Activated T-cell treated with anti-CD3 and anti-CD28 coated beads for 48 hours (primary cell): Measurements from ENCODE around the gene AHNAK2.
"Not testable (repeated sequence)": the region's sequence is repeated elsewhere in the genome, so short reads cannot be mapped to it uniquely, and the experiment has no call there.

Source experiments
- DNase-seq: peaks from one replicate; pipeline ENCODE4 v3.0.0-alpha.2; 2020; ENCODE audit warnings: low read depth

AHNAK2 gene

GRCh38 chr14:104897330-104898194, 80.6 kb downstream of the AHNAK2 start:
- no peak for DNase-seq

DNA sequence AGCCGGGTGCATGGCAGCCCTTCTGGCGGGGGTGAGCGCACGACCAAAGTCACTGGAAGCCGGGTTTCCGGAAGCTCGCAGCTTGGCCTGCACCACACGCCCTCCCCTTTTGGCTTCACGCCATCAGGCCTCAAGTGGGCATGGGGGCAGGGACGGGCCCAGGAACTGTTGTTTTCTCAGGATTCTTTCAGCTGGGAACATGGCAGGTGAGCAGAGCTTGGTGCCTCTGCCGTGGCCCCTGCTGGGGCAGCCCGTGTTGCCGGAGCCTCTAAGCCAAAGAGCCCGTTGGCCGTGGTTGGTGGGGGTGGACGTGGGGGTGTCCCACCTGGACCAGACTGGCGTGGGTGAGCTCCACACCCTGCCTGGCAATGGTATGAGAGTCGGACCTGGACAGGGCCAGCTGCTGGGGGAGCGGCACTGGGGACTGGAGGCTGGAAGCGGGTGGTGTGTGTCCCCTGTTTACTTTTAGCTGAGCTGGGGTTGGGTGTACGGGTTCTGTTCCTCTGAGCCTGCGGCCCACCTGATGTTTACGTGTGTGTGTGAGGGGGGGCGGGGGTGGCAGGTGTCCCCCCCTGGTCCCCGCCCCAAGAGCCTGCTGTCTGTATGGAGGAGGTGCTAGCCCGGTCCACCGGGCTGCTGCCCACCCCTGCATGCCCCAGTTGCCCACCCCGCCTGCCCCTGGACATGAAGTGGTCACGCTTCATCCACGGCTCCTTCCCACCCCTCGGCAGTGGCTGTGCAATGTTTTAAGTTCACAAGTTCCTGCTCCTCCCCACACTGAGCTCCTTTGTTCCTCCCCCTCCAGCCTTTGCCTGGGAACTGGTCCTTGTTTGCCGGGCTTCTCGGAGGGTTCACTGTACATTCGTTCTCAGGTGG, 82.2 kb downstream of the AHNAK2 start:
- no peak for DNase-seq

DNA sequence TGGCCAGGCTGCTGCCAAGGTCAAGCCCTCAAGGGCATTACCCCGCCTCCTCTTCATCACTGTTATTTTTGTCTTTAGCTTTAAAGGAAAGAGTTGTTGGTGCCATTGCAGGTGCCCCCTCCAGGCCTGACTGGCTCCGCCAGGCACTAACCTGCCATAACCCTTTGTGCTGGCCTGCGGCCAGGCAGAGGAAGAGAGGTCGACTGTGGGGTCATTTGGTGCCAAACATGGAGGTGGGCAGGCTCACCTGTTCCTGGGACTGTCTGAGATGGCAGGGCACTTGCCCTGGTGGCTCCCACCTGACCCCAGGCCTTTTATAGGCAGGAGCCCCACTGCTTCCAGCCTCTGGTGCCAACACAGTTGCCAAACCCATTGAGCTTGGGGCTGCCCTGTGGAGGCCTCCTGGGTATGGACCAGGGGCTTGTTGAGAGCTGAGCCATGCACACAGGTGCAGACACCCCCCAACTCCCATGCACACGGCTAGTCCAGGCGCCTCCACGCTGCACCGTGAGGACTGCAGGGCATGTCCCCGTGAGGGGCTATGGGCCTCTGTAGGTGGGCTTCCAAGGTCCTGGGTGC, 82.9 kb downstream of the AHNAK2 start:
- DNase-seq: no peak

DNA sequence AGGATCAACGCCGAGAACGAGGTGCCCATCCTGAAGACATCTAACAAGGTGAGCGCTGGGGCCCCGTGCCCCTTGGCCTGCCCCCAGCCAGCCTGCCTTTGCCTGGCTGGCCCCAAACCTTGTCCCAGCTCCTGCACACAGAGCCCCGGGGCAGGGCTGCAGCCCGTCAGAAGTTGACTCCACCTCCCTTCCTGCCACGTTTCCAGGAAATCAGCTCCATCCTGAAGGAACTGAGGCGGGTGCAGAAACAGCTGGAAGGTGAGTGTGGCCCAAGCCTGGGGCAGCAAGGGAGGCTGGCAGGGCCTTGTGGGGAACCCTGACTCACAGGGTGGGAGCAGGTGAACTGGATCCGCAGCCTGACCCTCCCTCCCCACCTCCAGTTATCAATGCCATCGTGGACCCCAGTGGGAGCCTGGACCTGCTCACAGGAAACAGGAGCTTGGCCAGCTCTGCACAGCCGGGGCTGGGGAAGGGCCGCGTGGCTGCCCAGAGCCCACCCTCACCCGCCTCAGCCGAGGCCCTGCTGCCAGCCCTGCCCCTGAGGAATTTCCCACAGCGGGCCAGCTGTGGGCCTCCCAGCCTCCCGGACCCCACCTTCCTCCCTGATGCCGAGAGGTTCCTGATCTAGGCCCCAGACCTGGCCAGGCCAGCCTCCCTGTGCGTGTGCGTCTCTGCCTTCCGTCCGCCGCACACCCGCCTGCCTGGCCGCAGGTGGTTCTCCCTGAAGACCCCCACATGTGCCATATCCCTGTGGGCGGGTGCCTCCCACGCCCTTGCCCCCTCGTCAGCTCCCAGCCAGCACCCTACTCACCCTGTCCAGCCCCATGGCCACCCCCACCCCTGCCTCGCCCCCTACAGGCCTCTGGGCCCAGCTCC, 83.6 kb downstream of the AHNAK2 start:
- DNase-seq: no peak

GRCh38 chr14:104893435-104894207, 84.6 kb downstream of the AHNAK2 start:
- DNase-seq: no peak

DNA sequence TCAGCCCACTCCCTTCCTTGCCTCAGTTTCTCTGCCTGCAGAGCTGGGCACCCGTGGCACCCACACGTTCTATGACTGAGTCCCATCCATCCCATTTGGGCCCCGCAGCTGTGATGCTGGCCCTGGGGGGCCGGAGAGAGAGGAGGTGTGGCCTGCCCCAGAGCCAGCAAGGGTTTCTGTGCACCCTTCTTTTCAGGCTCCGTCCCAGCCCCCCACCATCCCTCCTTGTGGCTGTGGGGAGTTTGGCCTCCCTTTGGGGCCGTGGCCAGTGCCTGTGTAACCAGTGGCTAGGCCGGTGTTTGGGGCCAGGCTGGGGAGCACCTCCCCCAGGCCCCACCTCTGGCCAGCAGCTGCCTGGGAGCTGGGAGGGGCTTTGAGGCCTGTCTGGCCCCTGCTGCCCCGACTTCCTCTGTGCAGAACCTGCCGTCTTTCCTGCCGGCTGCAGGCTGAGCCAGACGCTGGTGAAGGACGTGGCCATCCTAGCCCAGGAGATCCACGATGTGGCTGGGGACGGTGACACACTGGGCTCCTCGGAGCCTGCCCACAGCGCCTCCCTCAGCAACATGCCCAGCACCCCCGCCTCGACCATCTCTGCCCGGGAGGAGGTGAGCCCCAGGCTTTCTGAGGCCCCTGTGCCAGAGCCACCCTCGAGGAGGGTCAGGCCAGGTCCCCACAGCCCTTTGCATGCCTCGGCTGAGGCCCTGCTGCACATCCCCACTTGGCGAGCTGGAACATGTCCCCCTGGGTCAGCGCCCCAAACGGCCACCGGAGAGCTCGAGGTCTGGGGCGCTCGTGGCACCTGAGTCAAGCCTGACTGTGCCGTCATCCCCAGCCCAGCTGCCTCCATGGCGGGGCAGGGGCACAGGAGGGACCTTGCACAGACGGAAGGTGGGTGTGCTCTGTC, 85.4 kb downstream of the AHNAK2 start:
- no peak for DNase-seq

GRCh38 chr14:104891664-104892530, 86.3 kb downstream of the AHNAK2 start:
- DNase-seq: no peak

DNA sequence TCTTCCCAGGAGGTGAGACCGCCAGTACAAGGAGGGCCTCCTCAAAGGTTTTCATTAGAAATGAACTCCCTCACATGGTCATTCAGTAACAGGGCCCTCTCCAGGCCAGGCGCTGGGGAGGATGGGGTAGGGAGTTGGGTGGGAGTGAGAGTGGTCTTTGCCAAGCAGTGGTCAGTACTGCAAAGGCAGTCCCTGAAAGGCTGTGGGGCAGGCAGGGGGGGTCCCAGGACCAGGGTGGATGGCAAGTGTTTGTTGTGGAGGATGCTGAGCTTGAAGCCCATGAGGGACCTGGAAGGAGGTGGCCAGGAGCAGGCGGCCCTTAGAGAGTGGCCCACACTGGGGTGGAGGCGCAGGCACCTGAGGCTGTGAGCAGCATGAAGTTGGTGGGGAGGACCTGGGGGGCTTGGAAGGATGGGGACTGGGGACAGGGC, 87.0 kb downstream of the AHNAK2 start:
- DNase-seq: no peak

- not testable (repeated sequence) for DNase-seq
These were observed 87.9 kb downstream of the AHNAK2 start for GRCh38 chr14:104890292-104890691.

- DNase-seq: no peak
These were observed 88.8 kb downstream of the AHNAK2 start for GRCh38 chr14:104889375-104889757.

DNA sequence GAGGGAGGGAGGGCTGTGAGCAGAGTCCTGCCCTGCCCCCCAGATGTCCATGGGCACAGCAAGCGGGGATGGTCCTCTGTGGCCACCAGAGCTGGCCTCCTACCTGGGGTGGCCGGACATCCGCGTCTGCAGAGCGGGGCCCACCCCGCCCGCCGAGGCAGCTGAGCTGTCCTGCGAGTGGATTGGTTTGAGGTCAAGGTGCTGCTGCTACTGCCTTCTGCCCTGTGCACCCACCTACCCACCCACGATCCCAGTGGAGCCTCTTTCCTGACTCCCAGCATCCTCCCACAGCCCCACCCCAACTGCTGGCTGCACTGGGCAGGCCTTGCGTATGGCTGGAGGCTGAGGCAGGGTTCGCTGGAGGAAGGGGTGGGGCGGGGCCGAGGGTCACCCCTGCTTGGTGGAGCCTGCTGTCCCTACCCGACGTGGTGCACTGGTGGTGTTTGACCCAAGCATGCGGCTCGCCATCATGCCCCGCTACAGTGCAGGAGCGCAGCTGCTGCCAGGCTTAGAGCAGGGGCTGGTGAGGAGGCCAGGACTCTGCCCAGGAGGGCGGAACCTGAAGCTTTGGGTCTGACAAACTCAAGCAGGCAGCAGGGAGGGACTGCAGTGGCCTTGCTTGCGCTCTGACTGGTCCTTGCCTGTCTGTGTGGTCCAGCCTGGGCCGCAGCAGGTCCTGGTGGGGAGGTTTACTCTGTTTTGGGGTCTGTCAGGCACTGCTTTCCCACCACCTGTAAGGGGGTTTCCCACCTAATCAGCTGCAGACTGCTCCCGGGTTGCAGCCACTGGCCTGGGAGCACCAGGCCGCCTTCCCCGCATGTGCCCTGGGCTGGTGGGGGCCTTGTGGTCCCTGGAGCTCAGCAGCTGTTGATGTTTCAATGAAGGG, 89.4 kb downstream of the AHNAK2 start:
- DNase-seq: no peak

- no peak for DNase-seq
These were observed 90.3 kb downstream of the AHNAK2 start for GRCh38 chr14:104887623-104888488.
